CD14-positive monocyte (primary cell): ENCODE results near the gene GNAT1. TPM values are rescaled to one million over a fixed set of nuclear protein-coding genes. Genes with fewer than 3 reads are reported as not detected.

Experiments
- DNase-seq, 3 donors: peaks; one replicate each; pipeline ENCODE4 v3.0.0-alpha.2; 2011 to 2022
- H2AFZ ChIP-seq: 2 replicates; pipeline ENCODE4 v1.6.0; 2012; ENCODE audit warnings: mild to moderate bottlenecking, low read depth, low read length, inconsistent platforms; ENCODE audit not compliant: insufficient read depth, poor library complexity, severe bottlenecking
- H3K27ac ChIP-seq, 2 donors: 1 replicate in 1 of 2; 2 replicates in 1 of 2; pipeline ENCODE4 v1.5.1; 2012 to 2013; ENCODE audit warnings: low read length in 2 of 2, control low read depth in 1 of 2, inconsistent platforms in 1 of 2, low read depth in 1 of 2, mild to moderate bottlenecking in 1 of 2
- H3K27me3 ChIP-seq, 2 donors: one replicate each; pipeline versions ENCODE4 v1.6.0 to v1.6.1; 2011 to 2013; ENCODE audit warnings: low read length in 2 of 2; ENCODE audit not compliant: control insufficient read depth in 2 of 2, insufficient read depth in 2 of 2
- H3K36me3 ChIP-seq, 2 donors: replicated peaks in 1 of 2; 1 replicate in 1 of 2; 2 replicates in 1 of 2; pipeline versions ENCODE4 v1.5.1 to v1.6.1; 2012 to 2013; ENCODE audit warnings: low read length in 2 of 2, control low read depth in 1 of 2, inconsistent platforms in 1 of 2, mild to moderate bottlenecking in 1 of 2; ENCODE audit not compliant: insufficient read depth in 2 of 2, control insufficient read depth in 1 of 2
- H3K4me1 ChIP-seq, 2 donors: 1 replicate in 1 of 2; 2 replicates in 1 of 2; pipeline versions ENCODE4 v1.5.1 to v1.6.1; 2012 to 2013; ENCODE audit warnings: low read length in 2 of 2, control low read depth in 1 of 2, inconsistent platforms in 1 of 2, mild to moderate bottlenecking in 1 of 2, moderate library complexity in 1 of 2; ENCODE audit not compliant: insufficient read depth in 2 of 2, control insufficient read depth in 1 of 2
- H3K4me2 ChIP-seq: replicated peaks from 2 replicates; pipeline ENCODE3; 2012; ENCODE audit warnings: low read length, moderate library complexity, mild to moderate bottlenecking; ENCODE audit not compliant: poor library complexity, severe bottlenecking; ENCODE audit errors: extremely low read depth
- H3K4me3 ChIP-seq, 3 experiments: fragments of 200-600 bp in 1 of 3; sonication (generic) in 1 of 3; replicated peaks in 1 of 3; 1 replicate in 2 of 3; 2 replicates in 1 of 3; pipeline ENCODE4 v1.5.1; 2011 to 2013; ENCODE audit warnings: low read length in 3 of 3, mild to moderate bottlenecking in 3 of 3, control low read depth in 2 of 3, low read depth in 2 of 3, inconsistent platforms in 1 of 3, moderate library complexity in 1 of 3
- H3K79me2 ChIP-seq: 2 replicates; pipeline ENCODE4 v1.6.0; 2012; ENCODE audit warnings: mild to moderate bottlenecking, control low read depth, inconsistent platforms, low read length, moderate library complexity; ENCODE audit not compliant: insufficient read depth
- H3K9ac ChIP-seq: 2 replicates; pipeline ENCODE4 v1.6.0; 2017; ENCODE audit warnings: low read length, mild to moderate bottlenecking; ENCODE audit not compliant: insufficient read depth, poor library complexity, severe bottlenecking
- H3K9me3 ChIP-seq, 2 donors: replicated peaks in 1 of 2; 1 replicate in 1 of 2; 2 replicates in 1 of 2; pipeline versions ENCODE4 v1.5.1 to v1.6.1; 2012 to 2013; ENCODE audit warnings: low read length in 2 of 2, control low read depth in 1 of 2; ENCODE audit not compliant: control insufficient read depth in 1 of 2, insufficient read depth in 1 of 2
- H4K20me1 ChIP-seq: 2 replicates; pipeline ENCODE4 v1.6.0; 2012; ENCODE audit warnings: mild to moderate bottlenecking, low read length, control low read depth, moderate library complexity; ENCODE audit not compliant: insufficient read depth
- H3K27ac Mint-ChIP-seq, 7 donors: one replicate each; pipeline ENCODE4 v1.8.0; 2020; ENCODE audit warnings: mild to moderate bottlenecking in 7 of 7, mixed read lengths in 7 of 7, moderate library complexity in 6 of 7, inconsistent platforms in 2 of 7
- H3K27me3 Mint-ChIP-seq, 3 donors: one replicate each; pipeline ENCODE4 v1.8.0; 2021 to 2022; ENCODE audit warnings: low read depth in 3 of 3, mild to moderate bottlenecking in 3 of 3, mixed read lengths in 3 of 3, moderate library complexity in 3 of 3, inconsistent platforms in 1 of 3
- H3K36me3 Mint-ChIP-seq, 2 donors: one replicate each; pipeline ENCODE4 v1.8.0; 2020; ENCODE audit warnings: mixed read lengths in 2 of 2, inconsistent platforms in 1 of 2, mild to moderate bottlenecking in 1 of 2
- H3K4me1 Mint-ChIP-seq: one replicate; pipeline ENCODE4 v1.8.0; 2020; ENCODE audit warnings: mild to moderate bottlenecking, mixed read lengths
- H3K4me3 Mint-ChIP-seq, 2 donors: one replicate each; pipeline ENCODE4 v1.8.0; 2020; ENCODE audit warnings: mild to moderate bottlenecking in 2 of 2, mixed read lengths in 2 of 2, moderate library complexity in 1 of 2
- H3K9me3 Mint-ChIP-seq, 7 donors: one replicate each; pipeline ENCODE4 v1.8.0; 2020 to 2022; ENCODE audit warnings: mixed read lengths in 7 of 7, mild to moderate bottlenecking in 6 of 7, moderate library complexity in 6 of 7, inconsistent platforms in 2 of 7
- WGBS: methylation state at CpG from one replicate; pipeline ENCODE4 v1.1.5; 2013; ENCODE audit warnings: missing lambda C conversion rate; ENCODE audit not compliant: insufficient coverage; 5-methylcytosine and 5-hydroxymethylcytosine counted together
- intact Hi-C, 2 donors: fragments of 100-400 bp; cut with micrococcal nuclease; formaldehyde crosslinking; loops; one replicate each; pipeline versions ENCODE4 v1.15.0 to v1.15.1; 2023
- polyA plus RNA-seq, 3 donors: library from polyadenylated mRNA; depleted of rRNA in 1 of 3; unstranded in 2 of 3; stranded (reverse) in 1 of 3; fragments of 300-500 nt in 2 of 3; fragments of >200 nt in 1 of 3; fragmentation: Illumina TruSeq in 2 of 3; gene quantifications; 1 replicate in 2 of 3; 2 replicates in 1 of 3; pipeline ENCODE4 v1.2.3, GENCODE V29; 2012 to 2021
- TF ChIP-seq, protein P1 (sequence below): fragments of 200-600 bp; IDR thresholded peaks from one replicate; pipeline ENCODE4 v1.8.0; 2022; ENCODE audit warnings: antibody characterized with exemption, mild to moderate bottlenecking

GNAT1 gene
- polyA plus RNA-seq, 3 donors = not detected

DNA sequence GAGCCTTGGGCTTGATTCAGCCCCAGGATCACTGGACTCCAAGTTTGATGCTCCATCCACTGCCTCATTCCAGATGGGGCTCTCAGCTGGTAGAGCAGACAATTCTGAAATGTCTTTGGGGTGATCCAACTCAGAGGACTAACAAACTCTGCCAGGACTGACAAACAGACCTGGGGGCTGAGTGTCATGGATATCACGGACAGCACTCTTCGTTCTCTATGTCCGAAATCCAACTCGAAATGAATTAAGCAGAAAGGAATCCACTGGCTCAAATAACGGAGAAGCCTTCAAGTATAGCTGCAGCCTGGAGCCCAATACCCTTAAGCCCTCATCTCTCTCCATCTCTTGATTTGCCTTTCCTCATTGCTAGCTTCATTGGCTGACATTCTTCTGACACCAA lies 27.9 kb downstream of the GNAT1 start:
- TF ChIP-seq, protein P1, sequence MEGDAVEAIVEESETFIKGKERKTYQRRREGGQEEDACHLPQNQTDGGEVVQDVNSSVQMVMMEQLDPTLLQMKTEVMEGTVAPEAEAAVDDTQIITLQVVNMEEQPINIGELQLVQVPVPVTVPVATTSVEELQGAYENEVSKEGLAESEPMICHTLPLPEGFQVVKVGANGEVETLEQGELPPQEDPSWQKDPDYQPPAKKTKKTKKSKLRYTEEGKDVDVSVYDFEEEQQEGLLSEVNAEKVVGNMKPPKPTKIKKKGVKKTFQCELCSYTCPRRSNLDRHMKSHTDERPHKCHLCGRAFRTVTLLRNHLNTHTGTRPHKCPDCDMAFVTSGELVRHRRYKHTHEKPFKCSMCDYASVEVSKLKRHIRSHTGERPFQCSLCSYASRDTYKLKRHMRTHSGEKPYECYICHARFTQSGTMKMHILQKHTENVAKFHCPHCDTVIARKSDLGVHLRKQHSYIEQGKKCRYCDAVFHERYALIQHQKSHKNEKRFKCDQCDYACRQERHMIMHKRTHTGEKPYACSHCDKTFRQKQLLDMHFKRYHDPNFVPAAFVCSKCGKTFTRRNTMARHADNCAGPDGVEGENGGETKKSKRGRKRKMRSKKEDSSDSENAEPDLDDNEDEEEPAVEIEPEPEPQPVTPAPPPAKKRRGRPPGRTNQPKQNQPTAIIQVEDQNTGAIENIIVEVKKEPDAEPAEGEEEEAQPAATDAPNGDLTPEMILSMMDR = no peak
- Histone ChIP-seq H3K27ac (no peak overlapping the region), H3K27me3 (no peaks in the 10 kb centered on the region), H3K79me2 (no peaks in the 10 kb centered on the region), H2AFZ (no peak overlapping the region), H3K9ac (no peak overlapping the region), H4K20me1 (no peaks in the 10 kb centered on the region), H3K9me3 (no peaks in the 10 kb centered on the region), H3K4me1 (no peaks in the 10 kb centered on the region), H3K4me3 (no peak overlapping the region), H3K36me3 (no peaks in the 10 kb centered on the region), H3K4me2 (no peak overlapping the region)
- Mint-ChIP-seq H3K9me3 (no peaks in the 10 kb centered on the region), H3K4me3 (no peak overlapping the region), H3K36me3 (no peaks in the 10 kb centered on the region), H3K4me1 (no peaks in the 10 kb centered on the region), H3K27ac (no peak overlapping the region), H3K27me3 (peaks cover under 1 to 17% (median 8%) of the 10 kb centered on the region in 3 donors)
- no peak for DNase-seq
- 98% methylated on average over 4 of the region's 5 CpGs for WGBS
- intact Hi-C loops = no loop called here

DNA sequence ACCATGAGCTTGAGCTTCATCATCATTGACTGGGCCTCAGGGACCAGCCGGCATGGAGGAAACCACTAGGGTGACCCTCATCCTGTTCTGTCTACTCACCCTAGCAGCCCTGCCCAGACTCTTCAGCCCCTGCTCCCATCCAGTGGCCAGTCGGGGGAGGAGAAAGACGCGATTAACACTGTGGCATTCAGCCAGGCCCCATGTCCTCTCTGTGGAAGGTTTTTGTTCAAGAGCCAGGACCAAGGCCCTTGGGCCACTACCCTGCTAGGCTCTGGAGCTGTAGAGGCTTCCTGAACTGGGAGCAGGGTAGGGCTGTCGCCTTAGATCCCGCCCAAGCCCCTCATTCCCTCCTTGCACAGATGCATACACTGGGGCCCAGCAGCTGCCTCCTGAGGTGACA lies 28.7 kb downstream of the GNAT1 start:
- WGBS = 83% methylated on average over 5 of the region's 6 CpGs
- Mint-ChIP-seq H3K27me3 (peaks cover 3 to 20% (median 14%) of the 10 kb centered on the region in 3 donors), H3K27ac (no peak overlapping the region), H3K4me3 (no peak overlapping the region), H3K4me1 (no peaks in the 10 kb centered on the region), H3K36me3 (no peaks in the 10 kb centered on the region), H3K9me3 (no peaks in the 10 kb centered on the region)
- no peak for DNase-seq
- intact Hi-C loops = loop anchor here in 1 of 2 donors (5.0 to 10.0 kb wide), 2 partner anchors 98 to 1175 kb away; no protein-coding TSS in a partner anchor
- no peak overlapping the region for H2AFZ ChIP-seq
- H3K36me3 ChIP-seq = no peaks in the 10 kb centered on the region
- no peak overlapping the region for H3K9ac ChIP-seq
- TF ChIP-seq, protein P1 = no peak
- H3K27ac ChIP-seq = no peak overlapping the region
- H4K20me1 ChIP-seq = no peaks in the 10 kb centered on the region
- H3K79me2 ChIP-seq = no peaks in the 10 kb centered on the region
- no peak overlapping the region for H3K4me3 ChIP-seq
- H3K9me3 ChIP-seq = no peaks in the 10 kb centered on the region
- H3K4me2 ChIP-seq = no peak overlapping the region
- no peaks in the 10 kb centered on the region for H3K27me3 ChIP-seq
- H3K4me1 ChIP-seq = no peaks in the 10 kb centered on the region
